ENCODE data around the gene ZNF175. TPM values are rescaled to one million over a fixed set of nuclear protein-coding genes. Genes with fewer than 3 reads are reported as not detected.

ZNF175 gene
- total RNA-seq, 2 experiments from 2014 or later, result 6.6 to 8.0 TPM

DNA sequence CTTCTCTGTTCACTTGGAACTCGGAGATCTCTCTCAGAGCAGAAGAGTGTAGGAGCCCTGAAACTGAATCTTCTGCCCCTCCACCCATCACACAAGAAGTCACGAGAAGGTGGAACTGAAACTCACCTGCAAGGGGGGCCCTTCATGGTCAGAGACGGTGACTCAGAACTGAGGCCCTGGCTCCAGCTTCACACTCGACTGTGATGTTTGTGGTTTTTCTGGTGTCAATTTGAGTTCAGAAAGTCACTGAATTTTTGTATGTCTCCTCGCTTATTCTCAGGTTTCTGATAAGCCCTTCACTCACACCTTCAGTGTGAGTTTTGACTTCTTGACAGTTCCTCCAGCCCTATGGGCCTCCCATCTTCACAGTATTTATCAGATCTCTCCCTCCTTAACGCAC is 36.0 kb downstream of the ZNF175 start:
- no peak overlapping the region for H3K27ac Mint-ChIP-seq
- intact Hi-C loops (cut with micrococcal nuclease), result no loop called here
- no peak overlapping the region for H3K4me3 Mint-ChIP-seq
- TF ChIP-seq, protein P1, sequence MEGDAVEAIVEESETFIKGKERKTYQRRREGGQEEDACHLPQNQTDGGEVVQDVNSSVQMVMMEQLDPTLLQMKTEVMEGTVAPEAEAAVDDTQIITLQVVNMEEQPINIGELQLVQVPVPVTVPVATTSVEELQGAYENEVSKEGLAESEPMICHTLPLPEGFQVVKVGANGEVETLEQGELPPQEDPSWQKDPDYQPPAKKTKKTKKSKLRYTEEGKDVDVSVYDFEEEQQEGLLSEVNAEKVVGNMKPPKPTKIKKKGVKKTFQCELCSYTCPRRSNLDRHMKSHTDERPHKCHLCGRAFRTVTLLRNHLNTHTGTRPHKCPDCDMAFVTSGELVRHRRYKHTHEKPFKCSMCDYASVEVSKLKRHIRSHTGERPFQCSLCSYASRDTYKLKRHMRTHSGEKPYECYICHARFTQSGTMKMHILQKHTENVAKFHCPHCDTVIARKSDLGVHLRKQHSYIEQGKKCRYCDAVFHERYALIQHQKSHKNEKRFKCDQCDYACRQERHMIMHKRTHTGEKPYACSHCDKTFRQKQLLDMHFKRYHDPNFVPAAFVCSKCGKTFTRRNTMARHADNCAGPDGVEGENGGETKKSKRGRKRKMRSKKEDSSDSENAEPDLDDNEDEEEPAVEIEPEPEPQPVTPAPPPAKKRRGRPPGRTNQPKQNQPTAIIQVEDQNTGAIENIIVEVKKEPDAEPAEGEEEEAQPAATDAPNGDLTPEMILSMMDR (IDR thresholded peaks at IDR 0.05), result no peak
- CTCF ChIA-PET, result interaction anchor here (1.4 to 2.7 kb wide), 3 partner anchors 33 to 53 kb away, joined by 3 to 9 read pairs (median 5); no protein-coding TSS in a partner anchor
- ATAC-seq, result peak; percentile 92
- POLR2A ChIA-PET, result no interaction called here
- DNase-seq, result peak; percentile 71
- peaks cover 20% of the 10 kb centered on the region for H3K27me3 Mint-ChIP-seq
- H3K4me1 Mint-ChIP-seq (ENCODE audit: low read depth), result peaks cover 15% of the 10 kb centered on the region
- peaks cover 2% of the 10 kb centered on the region for H3K36me3 Mint-ChIP-seq (ENCODE audit: low read depth)
- peaks cover 6% of the 10 kb centered on the region for H3K9me3 Mint-ChIP-seq

DNA sequence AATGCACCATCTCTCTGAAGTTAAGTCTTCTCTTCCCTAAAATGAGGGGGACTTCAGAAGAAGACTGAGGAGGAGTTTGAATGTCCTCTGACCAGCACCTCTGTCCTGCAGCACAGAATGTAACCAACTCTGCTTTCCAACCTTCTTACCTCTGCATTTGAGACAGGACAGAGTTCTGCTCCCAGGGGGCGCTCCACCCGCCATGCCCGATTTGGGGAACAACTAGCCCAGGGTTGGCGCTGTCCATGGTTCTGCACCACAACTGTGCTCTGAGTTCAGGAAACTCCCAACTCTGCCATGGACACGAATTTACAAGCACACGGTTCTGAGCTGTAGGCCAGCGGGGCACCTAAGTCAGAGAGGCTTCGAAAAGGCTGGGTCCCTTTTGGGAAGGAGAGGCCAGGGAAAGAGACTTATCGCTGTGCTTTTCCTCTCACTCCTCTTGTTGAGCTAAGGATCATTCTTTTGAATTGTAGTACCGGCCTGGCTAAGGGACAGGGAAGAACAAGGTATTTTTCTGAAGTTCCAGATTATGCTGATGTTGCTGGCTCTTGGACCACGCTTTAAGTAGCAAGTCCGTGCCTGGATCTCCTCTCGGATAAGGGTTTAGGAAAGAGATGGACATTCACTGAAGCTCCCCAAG is 37.0 kb downstream of the ZNF175 start:
- peak; percentile 82 for DNase-seq
- H3K27ac Mint-ChIP-seq, result no peak overlapping the region
- H3K36me3 Mint-ChIP-seq (ENCODE audit: low read depth), result peaks cover 2% of the 10 kb centered on the region
- CTCF ChIA-PET, result interaction anchor here (1.2 to 2.9 kb wide), 3 partner anchors 49 to 134 kb away, joined by 4 to 14 read pairs (median 9); no protein-coding TSS in a partner anchor
- TF ChIP-seq, protein P1 (IDR thresholded peaks at IDR 0.05), result peak; percentile 51
- H3K4me3 Mint-ChIP-seq, result no peak overlapping the region
- no peak for ATAC-seq
- peaks cover 21% of the 10 kb centered on the region for H3K27me3 Mint-ChIP-seq
- H3K9me3 Mint-ChIP-seq, result peaks cover 9% of the 10 kb centered on the region
- POLR2A ChIA-PET, result no interaction called here
- intact Hi-C loops (cut with micrococcal nuclease), result no loop called here
- peaks cover 15% of the 10 kb centered on the region for H3K4me1 Mint-ChIP-seq (ENCODE audit: low read depth)

GRCh38 chr19:51610576-51610975 is 39.5 kb downstream of the ZNF175 start:
- ATAC-seq (no peak), DNase-seq (no peak)
- Mint-ChIP-seq H3K27ac (no peak overlapping the region), H3K4me1 (ENCODE audit: low read depth) (peaks cover 15% of the 10 kb centered on the region), H3K4me3 (no peak overlapping the region), H3K9me3 (peaks cover 10% of the 10 kb centered on the region), H3K27me3 (peaks cover 21% of the 10 kb centered on the region), H3K36me3 (ENCODE audit: low read depth) (peaks cover 4% of the 10 kb centered on the region)
- ChIA-PET POLR2A (interaction anchor here (1.1 kb wide), 1 partner anchor 8 kb away, joined by 3 read pairs; no protein-coding TSS in a partner anchor), CTCF (interaction anchor here (1.0 to 2.9 kb wide), 2 partner anchors 47 to 138 kb away, joined by 3 to 14 read pairs; no protein-coding TSS in a partner anchor)
- TF ChIP-seq, protein P1 (IDR thresholded peaks at IDR 0.05), result no peak
- intact Hi-C loops (cut with micrococcal nuclease), result no loop called here

- H3K27me3 Mint-ChIP-seq, result peaks cover 28% of the 10 kb centered on the region
- ChIA-PET CTCF (interaction anchor here (0.7 to 2.5 kb wide), 6 partner anchors 9 to 163 kb away, joined by 3 to 8 read pairs (median 4); no protein-coding TSS in a partner anchor), POLR2A (no interaction called here)
- TF ChIP-seq, protein P1 (IDR thresholded peaks at IDR 0.05), result no peak
- H3K4me1 Mint-ChIP-seq (ENCODE audit: low read depth), result no peaks in the 10 kb centered on the region
- no peak overlapping the region for H3K4me3 Mint-ChIP-seq
- intact Hi-C loops (cut with micrococcal nuclease), result no loop called here
- peaks cover 4% of the 10 kb centered on the region for H3K36me3 Mint-ChIP-seq (ENCODE audit: low read depth)
- ATAC-seq, result no peak
- H3K27ac Mint-ChIP-seq, result no peak overlapping the region
- DNase-seq, result no peak
- H3K9me3 Mint-ChIP-seq, result peaks cover 9% of the 10 kb centered on the region
These were observed 43.7 kb downstream of the ZNF175 start for GRCh38 chr19:51614789-51615188.

DNA sequence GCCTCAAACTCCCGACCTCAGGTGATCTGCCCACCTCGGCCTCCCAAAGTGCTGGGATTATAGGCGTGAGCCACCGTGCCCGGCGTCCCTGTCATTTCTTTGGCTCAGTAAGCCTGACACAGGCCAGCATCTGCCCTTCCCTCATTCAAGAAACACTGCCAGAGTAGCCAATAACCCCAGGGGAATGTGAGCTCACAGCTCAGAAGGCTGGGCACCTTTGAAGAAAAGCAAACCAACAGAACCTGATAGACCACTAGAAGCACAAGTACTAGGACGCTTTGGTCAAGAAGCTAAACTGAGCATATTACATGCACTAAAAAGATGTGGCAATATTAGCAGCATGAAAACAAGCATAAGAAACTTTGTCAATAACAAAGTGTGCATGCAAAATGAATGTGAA is 44.9 kb downstream of the ZNF175 start:
- Mint-ChIP-seq H3K27ac (no peak overlapping the region), H3K4me3 (no peak overlapping the region), H3K9me3 (peaks cover 9% of the 10 kb centered on the region), H3K27me3 (peaks cover 31% of the 10 kb centered on the region), H3K36me3 (ENCODE audit: low read depth) (peaks cover 4% of the 10 kb centered on the region), H3K4me1 (ENCODE audit: low read depth) (no peaks in the 10 kb centered on the region)
- ATAC-seq, result no peak
- DNase-seq, result no peak
- TF ChIP-seq, protein P1 (IDR thresholded peaks at IDR 0.05), result no peak
- CTCF ChIA-PET, result interaction anchor here (1.2 to 2.5 kb wide), 3 partner anchors 10 to 41 kb away, joined by 4 to 8 read pairs (median 5); no protein-coding TSS in a partner anchor
- POLR2A ChIA-PET, result no interaction called here
- intact Hi-C loops (cut with micrococcal nuclease), result no loop called here
